Thoracic aorta (tissue), 2 donors: ENCODE data around the gene FKBP5. TPM values are rescaled to one million over a fixed set of nuclear protein-coding genes. Genes with fewer than 3 reads are reported as not detected.
"Not testable (repeated sequence)": the region's sequence is repeated elsewhere in the genome, so short reads cannot be mapped to it uniquely, and the experiment has no call there.

Experiments
- ATAC-seq: fragments of 150-250 bp; one replicate; pipeline ENCODE4 v1.8.0; 2017; ENCODE audit warnings: low read depth; ENCODE audit not compliant: insufficient number of reproducible peaks, low FRiP score
- DNase-seq: peaks from one replicate; pipeline ENCODE4 v3.0.0-alpha.2; 2020; ENCODE audit warnings: low spot score
- H3K27ac ChIP-seq, 2 donors: fragments of 200-600 bp; sonication (generic); 1 replicate in 1 of 2; 2 replicates in 1 of 2; pipeline ENCODE4 v1.5.1; 2016; ENCODE audit warnings: mild to moderate bottlenecking in 2 of 2, moderate library complexity in 2 of 2
- H3K27me3 ChIP-seq: fragments of 200-600 bp; sonication (generic); replicated peaks from 2 replicates; pipeline ENCODE4 v1.6.0; 2016; ENCODE audit warnings: mild to moderate bottlenecking; ENCODE audit not compliant: insufficient read depth
- H3K36me3 ChIP-seq: fragments of 200-600 bp; sonication (generic); one replicate; pipeline ENCODE4 v1.5.1; 2016
- H3K4me1 ChIP-seq, 2 donors: fragments of 200-600 bp; sonication (generic); 1 replicate in 1 of 2; 2 replicates in 1 of 2; pipeline versions ENCODE4 v1.5.1 to v1.6.0; 2016; ENCODE audit warnings: low read depth in 2 of 2, mild to moderate bottlenecking in 1 of 2; ENCODE audit not compliant: control insufficient read depth in 1 of 2
- H3K4me3 ChIP-seq: fragments of 200-600 bp; sonication (generic); 2 replicates; pipeline ENCODE4 v1.5.1; 2016; ENCODE audit warnings: mild to moderate bottlenecking
- H3K9me3 ChIP-seq: fragments of 200-600 bp; sonication (generic); 2 replicates; pipeline ENCODE4 v1.5.1; 2016
- total RNA-seq, 2 donors: library from RNA; depleted of rRNA; stranded (reverse); fragments of >200 nt; gene quantifications; one replicate each; pipeline versions ENCODE4 v1.1.0 to v1.2.3, GENCODE V29; 2016
- TF ChIP-seq, protein P1 (sequence below): fragments of 200-600 bp; sonication (generic); IDR thresholded peaks from one replicate; pipeline ENCODE4 v1.5.1; 2019; ENCODE audit warnings: antibody characterized with exemption

Gene FKBP5
- total RNA-seq, 2 donors from 2014 or later = 156 to 271 TPM

DNA sequence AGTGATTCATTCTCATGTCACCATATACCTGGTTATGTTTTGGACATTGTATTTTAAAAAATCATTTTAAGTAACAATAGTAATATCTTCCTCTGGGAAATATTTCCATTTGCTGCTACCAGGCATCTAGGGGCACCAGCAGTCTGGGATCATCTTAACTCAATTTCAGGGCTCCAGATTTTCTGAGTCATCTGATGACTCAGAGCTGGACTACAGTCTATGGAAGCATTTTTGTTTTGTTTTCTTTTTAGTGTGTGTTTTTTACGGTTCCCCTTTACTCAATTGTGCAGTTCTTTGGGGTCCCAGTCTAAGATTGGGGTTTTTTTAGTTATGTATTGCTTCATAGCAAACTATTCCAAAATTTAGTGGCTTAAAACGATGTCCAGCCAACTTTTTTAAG lies 5.7 kb upstream of the FKBP5 start:
- Histone ChIP-seq H3K4me1 (peaks cover 10 to 15% of the 10 kb centered on the region in 2 donors), H3K9me3 (no peaks in the 10 kb centered on the region), H3K27me3 (no peaks in the 10 kb centered on the region), H3K36me3 (no peaks in the 10 kb centered on the region), H3K27ac (no peak overlapping the region), H3K4me3 (no peak overlapping the region)
- DNase-seq = no peak
- TF ChIP-seq, protein P1, sequence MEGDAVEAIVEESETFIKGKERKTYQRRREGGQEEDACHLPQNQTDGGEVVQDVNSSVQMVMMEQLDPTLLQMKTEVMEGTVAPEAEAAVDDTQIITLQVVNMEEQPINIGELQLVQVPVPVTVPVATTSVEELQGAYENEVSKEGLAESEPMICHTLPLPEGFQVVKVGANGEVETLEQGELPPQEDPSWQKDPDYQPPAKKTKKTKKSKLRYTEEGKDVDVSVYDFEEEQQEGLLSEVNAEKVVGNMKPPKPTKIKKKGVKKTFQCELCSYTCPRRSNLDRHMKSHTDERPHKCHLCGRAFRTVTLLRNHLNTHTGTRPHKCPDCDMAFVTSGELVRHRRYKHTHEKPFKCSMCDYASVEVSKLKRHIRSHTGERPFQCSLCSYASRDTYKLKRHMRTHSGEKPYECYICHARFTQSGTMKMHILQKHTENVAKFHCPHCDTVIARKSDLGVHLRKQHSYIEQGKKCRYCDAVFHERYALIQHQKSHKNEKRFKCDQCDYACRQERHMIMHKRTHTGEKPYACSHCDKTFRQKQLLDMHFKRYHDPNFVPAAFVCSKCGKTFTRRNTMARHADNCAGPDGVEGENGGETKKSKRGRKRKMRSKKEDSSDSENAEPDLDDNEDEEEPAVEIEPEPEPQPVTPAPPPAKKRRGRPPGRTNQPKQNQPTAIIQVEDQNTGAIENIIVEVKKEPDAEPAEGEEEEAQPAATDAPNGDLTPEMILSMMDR = no peak
- ATAC-seq = no peak

DNA sequence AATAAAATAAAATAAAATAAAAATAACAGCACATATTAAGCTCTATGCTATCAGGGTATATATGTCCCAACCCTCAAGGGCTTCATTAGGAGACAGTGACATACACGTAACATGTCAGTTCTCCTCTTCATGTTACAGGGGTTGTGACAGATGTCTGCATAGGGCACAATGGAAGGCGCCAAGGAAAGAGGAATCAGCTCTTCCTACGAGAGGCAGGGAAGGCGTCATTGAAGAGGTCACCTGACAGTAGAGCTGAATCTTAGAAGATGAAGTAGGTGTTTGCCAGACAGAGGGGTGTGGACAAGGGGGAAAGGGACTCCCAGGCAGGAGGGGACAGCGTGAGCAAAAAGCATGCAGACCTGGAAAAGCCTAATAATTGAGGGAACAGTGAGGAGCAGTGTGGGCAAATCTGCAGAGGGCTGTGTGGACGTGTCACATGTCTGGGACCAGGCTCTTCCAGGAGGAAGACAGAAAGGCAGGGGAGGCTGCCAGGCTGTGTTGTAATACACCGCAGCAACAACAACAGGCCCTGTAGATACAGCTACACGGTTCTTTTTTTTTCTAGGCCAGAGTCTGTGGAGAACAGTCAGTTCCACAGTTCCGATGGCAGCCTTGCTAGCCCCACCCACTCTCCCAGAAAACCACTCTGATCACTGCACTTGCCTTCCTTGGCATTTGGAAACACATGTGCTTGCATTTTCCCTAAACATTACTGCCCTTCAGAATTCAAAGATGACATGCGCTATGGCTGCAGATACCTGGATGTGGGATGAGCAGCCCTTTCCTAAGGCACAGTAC lies 2.5 kb upstream of the FKBP5 start:
- peaks cover 10 to 20% of the 10 kb centered on the region in 2 donors for H3K4me1 ChIP-seq
- H3K27ac ChIP-seq = peak overlapping the region; percentile 73 to 75
- no peaks in the 10 kb centered on the region for H3K9me3 ChIP-seq
- H3K27me3 ChIP-seq = no peaks in the 10 kb centered on the region
- DNase-seq (peak; percentile 68), ATAC-seq (peak; percentile 69)
- H3K4me3 ChIP-seq = no peak overlapping the region
- TF ChIP-seq, protein P1 = no peak
- H3K36me3 ChIP-seq = no peaks in the 10 kb centered on the region

DNA sequence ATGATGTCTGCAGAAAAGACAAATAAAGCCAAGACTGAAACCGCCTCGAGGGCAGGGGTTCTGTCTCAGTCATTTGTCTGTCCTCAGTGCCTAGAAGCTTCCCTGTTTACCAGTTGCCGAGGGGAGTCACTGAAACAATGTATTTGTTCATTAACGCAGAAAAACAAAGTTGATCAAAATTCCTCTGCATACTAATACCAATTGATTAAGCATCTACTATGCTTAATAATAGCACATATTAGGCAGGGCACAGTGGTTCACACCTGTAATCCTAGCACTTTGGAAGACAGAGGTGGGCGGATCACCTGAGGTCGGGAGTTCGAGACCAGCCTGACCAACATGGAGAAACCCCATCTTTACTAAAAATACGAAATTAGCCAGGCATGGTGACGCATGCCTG lies 1.8 kb upstream of the FKBP5 start:
- H3K27me3 ChIP-seq = no peaks in the 10 kb centered on the region
- DNase-seq (no peak), ATAC-seq (no peak)
- no peaks in the 10 kb centered on the region for H3K36me3 ChIP-seq
- no peaks in the 10 kb centered on the region for H3K9me3 ChIP-seq
- no peak overlapping the region for H3K4me3 ChIP-seq
- H3K27ac ChIP-seq = peak overlapping the region; percentile 46 to 75
- peaks cover 10 to 20% of the 10 kb centered on the region in 2 donors for H3K4me1 ChIP-seq
- TF ChIP-seq, protein P1 = no peak

DNA sequence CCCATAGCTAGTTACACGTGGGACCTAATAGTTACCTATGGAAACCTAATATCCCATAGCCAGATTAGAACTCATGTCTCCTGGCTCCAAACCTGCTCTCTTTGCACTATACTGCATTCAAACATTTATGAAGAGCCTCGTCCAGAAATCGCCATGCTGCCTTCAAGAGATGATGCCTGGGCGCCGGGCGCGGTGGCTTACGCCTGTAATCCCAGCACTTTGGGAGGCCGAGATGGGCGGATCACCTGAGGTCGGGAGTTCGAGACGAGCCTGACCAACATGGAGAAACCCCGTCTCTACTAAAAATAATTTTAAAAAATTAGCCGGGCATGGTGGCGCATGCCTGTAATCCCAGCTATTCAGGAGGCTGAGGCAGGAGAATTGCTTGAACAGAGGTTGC lies 1.3 kb upstream of the FKBP5 start:
- H3K27me3 ChIP-seq, H3K9me3 ChIP-seq, H3K4me3 ChIP-seq, ATAC-seq, H3K36me3 ChIP-seq, DNase-seq: not testable (repeated sequence)
- Histone ChIP-seq H3K27ac (peak overlapping the region; percentile 37 to 46), H3K4me1 (peaks cover 13 to 20% of the 10 kb centered on the region in 2 donors)

DNA sequence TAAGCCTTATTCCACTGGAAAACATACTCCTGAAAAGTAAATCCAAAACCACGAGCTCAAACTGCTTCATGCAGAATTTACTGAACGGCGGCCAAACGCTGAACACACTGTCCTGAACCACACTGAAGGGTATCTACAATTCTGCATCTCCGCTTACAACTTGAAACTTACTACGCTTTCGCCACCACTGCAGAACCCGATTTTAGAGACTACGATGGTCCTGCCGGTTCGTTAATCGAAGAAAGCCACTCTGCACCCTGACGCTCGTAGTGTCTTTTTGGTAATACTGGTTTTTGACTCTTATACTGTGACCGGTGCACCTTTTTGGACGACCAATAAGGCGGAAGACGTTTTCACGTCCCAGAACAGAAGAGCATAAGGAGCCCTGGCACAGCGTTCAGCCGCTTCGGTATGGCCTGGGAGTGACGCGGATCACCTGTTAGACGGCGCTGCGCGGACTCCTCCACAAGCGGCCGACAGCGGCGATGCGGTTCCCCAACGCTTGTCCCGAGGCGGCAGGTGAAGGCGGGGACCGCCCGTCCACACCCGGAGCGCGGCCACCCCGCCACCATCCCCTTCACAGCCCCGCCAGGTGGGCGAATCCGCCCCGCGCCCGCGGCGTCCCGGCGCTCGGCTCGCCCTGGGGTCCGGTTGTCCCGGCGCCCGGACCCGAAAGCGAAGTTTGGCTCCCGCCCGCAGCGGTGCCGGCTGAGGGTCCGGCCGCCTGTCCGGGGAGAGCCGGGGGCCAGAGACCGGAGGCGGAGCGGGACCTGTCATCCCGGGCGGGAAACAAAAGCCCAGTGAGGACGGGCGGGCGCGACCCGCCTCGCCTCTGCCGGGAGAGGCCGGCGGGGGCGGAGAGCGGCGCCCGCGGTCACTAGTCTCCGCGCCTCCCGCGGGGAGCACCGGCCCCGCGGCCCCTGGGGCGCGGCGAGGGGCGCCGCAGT lies 784 bp downstream of the FKBP5 start:
- Histone ChIP-seq H3K4me1 (peaks cover 30 to 39% of the 10 kb centered on the region in 2 donors), H3K4me3 (peak overlapping the region; percentile 91), H3K27me3 (no peaks in the 10 kb centered on the region), H3K27ac (peak overlapping the region; percentile 93 to 97), H3K36me3 (peaks cover 7% of the 10 kb centered on the region), H3K9me3 (no peaks in the 10 kb centered on the region)
- ATAC-seq (peak; percentile 20), DNase-seq (no peak)
- TF ChIP-seq, protein P1 = no peak
